ENCODE data around the gene KRT79.
"Not testable (repeated sequence)": the region's sequence is repeated elsewhere in the genome, so short reads cannot be mapped to it uniquely, and the experiment has no call there.

KRT79 gene

DNA sequence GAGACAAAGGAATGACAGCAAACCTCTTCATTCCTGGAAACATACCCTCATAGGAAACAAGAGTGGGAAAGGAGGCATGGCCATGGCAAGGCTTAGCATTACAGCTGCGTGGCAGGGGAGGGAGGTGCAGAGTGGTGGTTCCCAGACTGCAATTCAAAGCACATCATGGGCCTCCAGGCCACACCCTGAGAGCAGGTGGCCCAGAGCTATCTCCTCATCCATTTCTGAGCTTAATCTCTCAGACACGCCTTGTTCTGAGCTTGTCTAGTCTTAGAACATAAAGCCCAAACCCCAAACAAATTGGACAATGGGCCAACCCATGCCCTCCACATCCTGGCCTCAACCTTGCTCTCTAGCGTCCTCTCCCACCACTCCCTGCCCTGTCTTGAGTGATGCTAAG lies 32.3 kb downstream of the KRT79 start:
- no peak for DNase-seq

GRCh38 chr12:52800259-52800917 lies 33.7 kb downstream of the KRT79 start:
- DNase-seq = no peak

DNA sequence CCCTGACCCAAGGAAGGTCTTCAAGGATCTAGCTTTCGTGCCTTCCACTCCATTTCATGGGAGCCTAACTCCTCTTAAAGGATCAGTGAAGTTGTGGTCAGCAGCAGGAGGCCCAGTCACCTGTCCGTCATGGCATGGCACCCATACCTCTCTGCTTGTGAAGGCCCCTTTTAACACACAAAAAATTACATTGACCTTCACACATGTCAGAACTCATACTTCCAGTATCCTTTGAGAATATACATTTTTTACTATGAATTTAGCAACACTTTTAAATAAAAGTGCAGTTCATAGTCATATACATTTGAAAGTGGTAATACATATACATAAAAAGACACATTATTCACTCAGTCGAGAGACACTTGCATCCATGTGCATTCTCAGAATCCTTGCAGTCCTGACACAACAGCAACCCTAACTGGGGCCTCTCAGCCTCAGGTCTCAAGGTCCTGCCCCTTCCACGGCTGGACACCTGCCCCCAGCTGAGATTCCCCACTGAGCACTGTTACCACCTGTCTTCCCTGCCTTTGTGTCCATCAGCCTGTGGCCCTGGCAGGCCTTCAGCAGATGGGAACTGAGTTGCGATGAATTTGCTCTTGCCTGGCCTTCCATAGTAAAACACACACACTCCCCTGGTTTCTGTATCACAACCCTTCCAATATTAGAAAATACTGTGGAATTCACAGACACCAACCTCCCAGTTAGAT lies 34.5 kb downstream of the KRT79 start:
- DNase-seq = no peak

GRCh38 chr12:52798671-52799504 lies 35.2 kb downstream of the KRT79 start:
- DNase-seq = peak; percentile 83

DNA sequence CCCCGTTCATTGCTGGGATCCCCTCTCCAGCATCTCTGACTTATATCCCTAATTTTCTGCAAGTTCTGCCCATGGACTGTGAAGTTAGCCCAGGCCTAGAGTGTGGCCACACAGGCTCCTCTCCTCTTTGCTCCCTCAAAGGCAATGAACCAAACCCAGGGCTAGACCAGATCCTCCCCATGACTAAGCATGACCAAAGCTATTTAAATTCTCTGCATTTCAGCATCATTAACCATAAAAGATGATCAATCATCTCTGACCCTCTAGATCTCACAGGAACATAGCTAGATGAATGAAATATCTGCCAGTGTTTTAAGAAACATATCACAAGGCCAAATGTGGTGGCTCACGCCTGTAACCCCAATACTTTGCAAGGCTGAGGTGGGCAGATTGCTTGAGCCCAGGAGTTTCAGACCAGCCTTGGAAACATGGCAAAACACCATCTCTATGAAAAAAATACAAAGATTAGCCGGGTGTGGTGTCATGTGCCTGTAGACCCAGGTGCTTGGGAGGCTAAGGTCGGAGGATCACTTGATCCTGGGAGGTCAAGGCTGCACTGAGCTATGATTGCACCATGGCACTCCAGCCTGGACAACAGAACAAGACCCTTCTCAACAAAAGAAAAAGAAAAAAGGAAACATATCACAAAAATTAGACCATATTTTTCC lies 36.0 kb downstream of the KRT79 start:
- no peak for DNase-seq

DNA sequence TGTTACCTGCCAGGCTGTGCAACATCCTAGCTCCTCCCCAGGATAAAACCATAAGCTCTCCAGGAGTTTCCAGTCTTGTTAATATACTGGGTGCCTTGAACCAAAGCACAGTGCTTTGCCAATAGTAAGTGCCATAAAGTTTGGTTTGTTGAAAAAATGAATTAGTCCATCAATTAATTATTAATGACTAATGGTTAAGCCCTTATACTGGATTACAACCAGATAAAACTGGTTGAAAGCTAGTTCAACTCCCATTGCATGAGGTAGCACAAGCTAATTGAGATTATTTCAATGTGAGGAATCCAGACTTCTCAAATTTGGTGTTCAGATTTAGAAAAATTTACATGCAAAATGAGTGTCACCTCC lies 36.6 kb downstream of the KRT79 start:
- DNase-seq = no peak

- no peak for DNase-seq
Measured at GRCh38 chr12:52796839-52797528, 37.1 kb downstream of the KRT79 start.

DNA sequence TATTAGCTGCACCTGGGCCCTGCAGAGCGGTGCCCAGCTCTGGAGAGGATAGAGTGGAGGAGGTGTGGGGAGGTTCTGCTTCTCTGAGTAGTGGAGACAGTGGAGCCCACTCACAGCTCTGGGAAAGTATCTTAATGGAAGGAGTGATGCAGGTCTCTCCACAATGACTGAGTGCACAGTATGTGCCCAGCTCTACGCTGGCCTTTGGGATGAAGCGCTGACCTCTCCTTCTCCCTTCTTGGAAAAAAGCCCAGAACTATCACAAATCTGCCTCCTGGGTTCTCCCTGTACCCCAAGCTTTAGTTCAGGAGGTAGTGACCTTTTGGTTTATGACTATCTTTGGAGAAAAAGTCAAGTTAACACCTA lies 37.7 kb downstream of the KRT79 start:
- DNase-seq = no peak

- no peak for DNase-seq
Measured at GRCh38 chr12:52795694-52796428, 38.2 kb downstream of the KRT79 start, which contains the start of gene KRT3. TSS of gene KRT3 (minus strand) at chr12:52796117. CDS start at chr12:52796042, 75 bp downstream.

DNA sequence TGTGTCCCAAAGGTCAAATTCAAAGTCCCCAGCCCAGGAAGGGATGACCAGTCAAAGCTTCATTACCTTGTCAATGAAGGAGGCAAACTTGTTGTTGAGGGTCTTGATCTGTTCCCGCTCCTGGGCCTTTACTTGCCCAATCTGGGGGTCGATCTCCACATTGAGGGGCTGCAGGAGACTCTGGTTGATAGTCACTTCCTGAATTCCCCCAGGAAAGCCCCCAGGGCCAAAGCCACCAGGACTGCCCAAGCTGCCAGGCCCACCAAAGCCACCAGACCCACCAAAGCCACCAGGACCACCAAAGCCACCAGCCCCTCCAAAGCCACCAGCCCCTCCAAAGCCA lies 38.8 kb downstream of the KRT79 start:
- DNase-seq = not testable (repeated sequence)

DNA sequence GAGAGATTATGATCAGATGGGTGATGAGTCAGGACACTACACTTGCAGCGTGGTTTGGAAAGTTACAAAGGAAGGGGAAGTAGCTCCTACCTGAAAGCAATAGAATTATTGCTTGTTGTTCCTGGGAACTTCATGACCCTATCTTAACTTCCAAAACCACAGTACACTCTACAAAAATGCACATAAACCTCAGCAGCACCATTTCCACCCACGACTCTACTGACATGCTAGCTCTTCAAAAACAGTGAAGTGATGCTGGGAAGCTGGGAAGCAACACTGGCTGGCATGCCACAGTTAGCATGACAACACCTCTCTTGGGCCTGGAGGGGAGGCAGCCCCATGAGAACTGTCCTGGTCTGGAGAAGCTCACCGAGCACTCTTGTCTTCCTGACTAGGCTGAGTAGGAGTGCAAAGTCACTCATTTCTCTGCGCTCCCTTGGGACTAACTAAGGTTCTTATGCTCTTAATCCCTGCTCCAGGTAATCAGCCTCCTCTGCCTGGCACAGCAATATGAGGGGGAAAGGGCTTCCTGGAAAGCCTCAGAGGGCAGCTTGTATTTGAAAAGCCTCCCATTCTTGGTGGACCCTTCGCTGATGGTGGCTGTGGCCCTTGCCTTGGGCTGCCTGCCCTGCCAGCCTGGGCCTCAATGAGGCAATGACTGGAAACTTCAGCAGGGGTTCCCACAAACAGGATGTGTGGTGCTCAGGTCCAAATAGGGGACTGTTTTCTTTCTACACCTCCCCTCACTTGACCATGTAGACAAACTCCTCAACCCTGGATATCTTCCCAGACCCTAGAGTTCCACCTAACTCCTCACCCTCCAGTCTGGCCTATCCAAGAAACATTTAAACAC lies 39.4 kb downstream of the KRT79 start:
- peak; percentile 80 for DNase-seq

DNA sequence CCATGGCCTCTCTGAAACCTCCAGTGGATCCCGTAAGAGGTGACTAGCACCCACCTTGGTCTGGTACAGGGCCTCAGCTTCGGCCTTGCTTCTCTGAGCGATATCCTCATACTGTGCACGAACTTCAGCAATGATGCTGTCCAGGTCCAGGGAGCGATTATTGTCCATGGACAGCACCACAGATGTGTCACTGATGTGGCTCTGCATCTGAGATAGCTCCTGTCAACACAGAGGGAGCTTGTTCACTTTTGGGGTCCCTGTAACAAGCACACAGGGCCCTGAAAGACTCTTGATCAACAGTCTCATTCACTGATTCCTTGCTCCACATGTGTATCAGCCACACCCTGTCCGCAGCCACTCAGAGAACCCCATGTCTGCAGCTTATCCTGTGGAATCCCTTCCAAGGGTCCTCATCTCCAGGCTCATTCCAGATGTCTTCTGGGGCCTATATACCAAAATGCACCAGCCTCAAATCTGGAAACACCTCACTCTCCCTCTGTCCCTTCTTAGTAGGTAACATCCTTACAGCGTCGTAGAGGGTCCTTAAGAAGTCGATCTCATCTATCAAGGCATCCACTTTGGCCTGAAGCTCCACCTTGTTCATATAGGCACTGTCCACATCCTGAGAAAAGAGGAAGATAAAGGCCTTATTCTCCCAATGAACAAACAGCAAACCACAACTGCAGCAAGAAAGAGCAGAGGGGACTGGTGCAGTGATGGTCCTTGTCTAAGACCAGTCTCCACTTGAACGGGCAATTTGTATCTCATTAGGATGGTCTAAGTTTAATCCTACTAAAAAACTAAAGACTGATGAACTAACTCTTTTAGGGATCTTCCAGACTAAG lies 41.7 kb downstream of the KRT79 start:
- DNase-seq = no peak

GRCh38 chr12:52791271-52792184 lies 42.6 kb downstream of the KRT79 start:
- no peak for DNase-seq

DNA sequence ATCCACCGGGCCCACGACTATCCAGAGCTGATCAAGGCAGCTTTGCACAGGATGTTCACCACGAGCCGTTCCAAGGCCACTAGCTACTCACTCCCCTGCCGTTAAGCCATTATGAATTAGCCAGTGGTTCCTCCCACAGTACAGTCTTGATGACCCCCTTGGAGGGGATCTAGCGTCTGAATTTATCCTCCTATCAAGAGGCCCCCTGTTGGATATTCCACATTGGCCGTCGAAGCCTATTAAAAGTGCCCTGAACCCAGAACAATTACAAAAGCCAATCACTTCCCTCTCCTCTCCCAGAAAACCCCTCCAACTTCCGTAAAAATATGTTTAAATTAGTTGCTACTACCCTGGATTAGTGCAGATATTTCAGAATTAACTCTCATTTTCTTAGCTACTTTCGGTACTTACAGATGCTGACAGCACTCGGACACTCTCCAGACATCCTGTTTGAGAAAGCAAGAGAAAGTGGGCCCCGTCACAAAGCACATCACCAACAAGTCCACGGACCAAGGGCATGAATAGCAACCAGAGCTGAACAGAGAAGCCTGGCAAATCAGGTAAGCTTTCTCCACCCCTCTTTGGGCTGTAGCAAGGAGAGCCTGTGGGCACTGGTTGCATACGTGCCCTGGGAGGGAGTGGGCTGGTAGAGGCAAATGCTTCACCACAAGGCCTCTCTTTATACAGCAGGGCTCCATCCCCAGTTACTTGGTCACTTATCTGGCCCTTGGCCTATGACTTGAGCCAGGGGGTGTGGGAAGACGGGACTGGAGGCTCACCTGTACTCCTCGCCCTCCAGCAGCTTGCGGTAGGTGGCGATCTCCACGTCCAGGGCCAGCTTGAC lies 43.5 kb downstream of the KRT79 start:
- DNase-seq = no peak

- DNase-seq = no peak
Measured at GRCh38 chr12:52789637-52790426, 44.3 kb downstream of the KRT79 start.

DNA sequence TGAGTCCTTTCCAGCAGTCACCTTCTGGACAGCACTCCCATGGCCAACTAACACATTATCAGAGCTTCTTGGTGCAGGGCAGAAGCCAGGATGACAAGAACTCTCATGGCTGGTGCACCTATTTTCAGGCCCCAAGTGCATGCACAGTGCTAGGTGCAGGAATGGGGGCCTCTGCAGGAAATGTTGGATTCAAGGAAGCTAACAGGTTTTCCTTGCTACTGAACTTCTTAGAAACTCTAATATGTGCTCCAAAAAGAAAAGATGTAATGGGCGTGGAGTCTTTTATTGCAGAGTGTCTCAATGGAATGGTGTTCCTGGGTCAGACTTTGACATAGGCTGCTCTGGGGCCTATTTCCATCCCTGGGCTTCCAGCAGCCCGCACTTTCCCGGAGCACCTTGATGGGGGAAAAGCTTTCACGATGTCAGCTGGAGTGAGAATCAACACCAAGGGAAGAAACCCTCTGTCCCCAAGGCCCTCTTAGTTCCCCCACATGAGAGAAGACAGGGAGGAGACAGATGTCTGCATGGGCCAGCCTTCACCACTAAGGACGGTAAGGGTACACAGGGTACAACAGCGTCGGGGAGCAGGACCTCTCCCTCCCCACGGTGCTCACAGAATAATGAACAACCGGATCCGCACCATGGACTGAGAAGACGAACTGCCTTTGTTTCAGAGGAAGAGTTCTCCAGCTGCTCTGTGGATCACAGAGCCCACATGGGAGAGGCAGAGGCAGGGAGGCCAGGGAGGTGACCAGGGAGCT lies 45.1 kb downstream of the KRT79 start:
- no peak for DNase-seq
